Activated naive CD4-positive, alpha-beta T cell treated with anti-CD3 and anti-CD28 coated beads, Interleukin-2, amount 10 ng/mL, durations not matched to agents 7 days and 5 days (primary cell): ENCODE results near the gene KIAA1586.
"Not testable (repeated sequence)": the region's sequence is repeated elsewhere in the genome, so short reads cannot be mapped to it uniquely, and the experiment has no call there.

Source experiments
- CTCF ChIA-PET: fragments of 350-600 bp; sonication (Branson Sonifier 250); formaldehyde crosslinking; loops from one replicate; lab custom pipeline; 2021; ENCODE audit warnings: antibody characterized with exemption; lab: Charles Lee
- DNase-seq: peaks from one replicate; pipeline ENCODE4 v3.0.0-alpha.2; 2020
- H3K27ac Mint-ChIP-seq: one replicate; pipeline ENCODE4 v1.8.0; 2021; ENCODE audit warnings: mild to moderate bottlenecking, moderate library complexity, mixed read lengths
- H3K27me3 Mint-ChIP-seq: one replicate; pipeline ENCODE4 v1.8.0; 2021; ENCODE audit warnings: mild to moderate bottlenecking, mixed read lengths
- H3K36me3 Mint-ChIP-seq: one replicate; pipeline ENCODE4 v1.8.0; 2021; ENCODE audit warnings: mixed read lengths
- H3K4me1 Mint-ChIP-seq: one replicate; pipeline ENCODE4 v1.8.0; 2021; ENCODE audit warnings: mixed read lengths
- H3K4me3 Mint-ChIP-seq: one replicate; pipeline ENCODE4 v1.8.0; 2021; ENCODE audit warnings: mild to moderate bottlenecking, moderate library complexity, mixed read lengths
- H3K9me3 Mint-ChIP-seq: one replicate; pipeline ENCODE4 v1.8.0; 2021; ENCODE audit warnings: mixed read lengths

Gene KIAA1586

GRCh38 chr6:57069228-57069627 lies 22.7 kb downstream of the KIAA1586 start:
- DNase-seq, result no peak
- H3K27ac Mint-ChIP-seq, result no peak overlapping the region
- no peak overlapping the region for H3K4me3 Mint-ChIP-seq
- H3K27me3 Mint-ChIP-seq, result no peaks in the 10 kb centered on the region
- H3K4me1 Mint-ChIP-seq, result peaks cover 9% of the 10 kb centered on the region
- H3K36me3 Mint-ChIP-seq, result peaks cover 16% of the 10 kb centered on the region
- no peaks in the 10 kb centered on the region for H3K9me3 Mint-ChIP-seq
- CTCF ChIA-PET, result no interaction called here

DNA sequence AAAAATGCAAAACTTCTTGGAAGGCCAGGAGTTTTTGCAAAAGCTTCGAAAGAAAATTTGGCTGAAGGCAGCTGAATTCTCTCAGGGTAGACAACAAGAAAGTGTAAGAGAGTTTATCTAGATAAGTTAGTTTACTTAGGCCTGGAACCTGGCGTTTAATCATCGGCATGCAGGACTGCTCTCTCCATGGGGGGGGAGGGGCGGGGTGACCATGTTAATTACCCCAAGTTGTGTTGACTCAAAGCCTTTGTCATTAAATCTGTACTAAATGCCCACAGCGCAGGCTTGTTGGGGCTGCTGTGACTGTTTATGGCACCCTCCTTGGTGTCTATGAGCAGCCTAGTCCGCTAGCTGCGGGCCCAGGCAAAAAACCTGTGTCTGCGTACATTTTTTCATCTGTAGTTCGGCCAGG lies 23.4 kb downstream of the KIAA1586 start:
- Mint-ChIP-seq H3K4me1 (peaks cover 3% of the 10 kb centered on the region), H3K36me3 (peaks cover 12% of the 10 kb centered on the region), H3K27ac (no peak overlapping the region), H3K9me3 (no peaks in the 10 kb centered on the region), H3K4me3 (no peak overlapping the region), H3K27me3 (no peaks in the 10 kb centered on the region)
- DNase-seq, result no peak
- CTCF ChIA-PET, result no interaction called here

- H3K27ac Mint-ChIP-seq, result no peak overlapping the region
- CTCF ChIA-PET, result no interaction called here
- H3K27me3 Mint-ChIP-seq, result no peaks in the 10 kb centered on the region
- DNase-seq, result no peak
- H3K4me3 Mint-ChIP-seq, result no peak overlapping the region
- H3K4me1 Mint-ChIP-seq, result no peaks in the 10 kb centered on the region
- H3K36me3 Mint-ChIP-seq, result peaks cover 8% of the 10 kb centered on the region
- no peaks in the 10 kb centered on the region for H3K9me3 Mint-ChIP-seq
These were observed 25.6 kb downstream of the KIAA1586 start for GRCh38 chr6:57072108-57072507.

- no peak for DNase-seq
- Mint-ChIP-seq H3K9me3 (no peaks in the 10 kb centered on the region), H3K36me3 (peaks cover 6% of the 10 kb centered on the region), H3K27ac (no peak overlapping the region), H3K4me3 (no peak overlapping the region), H3K4me1 (no peaks in the 10 kb centered on the region), H3K27me3 (no peaks in the 10 kb centered on the region)
- CTCF ChIA-PET, result no interaction called here
These were observed 27.9 kb downstream of the KIAA1586 start for GRCh38 chr6:57074383-57074782.

GRCh38 chr6:57075092-57075491 lies 28.6 kb downstream of the KIAA1586 start:
- Mint-ChIP-seq H3K9me3 (no peaks in the 10 kb centered on the region), H3K36me3 (peaks cover 6% of the 10 kb centered on the region), H3K27ac (no peak overlapping the region), H3K27me3 (no peaks in the 10 kb centered on the region), H3K4me3 (no peak overlapping the region), H3K4me1 (no peaks in the 10 kb centered on the region)
- CTCF ChIA-PET, result no interaction called here
- no peak for DNase-seq

GRCh38 chr6:57078531-57079207 lies 32.2 kb downstream of the KIAA1586 start:
- Mint-ChIP-seq H3K36me3 (peaks cover 12% of the 10 kb centered on the region), H3K9me3 (peaks cover 3% of the 10 kb centered on the region), H3K4me3 (no peak overlapping the region), H3K27ac (no peak overlapping the region), H3K4me1 (no peaks in the 10 kb centered on the region), H3K27me3 (no peaks in the 10 kb centered on the region)
- CTCF ChIA-PET, result no interaction called here
- no peak for DNase-seq

- Mint-ChIP-seq H3K27me3 (no peaks in the 10 kb centered on the region), H3K9me3 (no peaks in the 10 kb centered on the region), H3K36me3 (peaks cover 2% of the 10 kb centered on the region), H3K4me3 (no peak overlapping the region), H3K4me1 (peaks cover 9% of the 10 kb centered on the region), H3K27ac (no peak overlapping the region)
- DNase-seq, result no peak
- CTCF ChIA-PET, result no interaction called here
These were observed 39.0 kb downstream of the KIAA1586 start for GRCh38 chr6:57085471-57085870.

DNA sequence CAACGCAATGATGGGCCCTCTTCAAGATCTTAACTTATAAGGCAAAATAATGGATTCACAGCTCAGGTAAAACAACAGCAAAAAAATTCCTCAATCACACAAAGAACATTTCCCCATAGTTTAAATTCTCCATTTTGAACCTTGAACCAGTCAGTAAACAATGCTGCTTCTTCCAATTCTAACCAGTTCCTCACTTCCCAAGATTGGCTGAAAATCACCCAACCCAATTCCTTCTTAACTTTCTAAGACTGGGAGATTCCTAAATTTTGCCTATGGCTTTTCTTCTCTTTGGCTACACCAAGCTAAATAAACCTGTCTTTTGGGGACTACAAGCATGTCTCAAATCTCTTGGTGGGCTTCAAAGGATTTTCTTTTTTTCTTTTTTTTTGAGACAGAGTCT lies 40.4 kb downstream of the KIAA1586 start:
- H3K4me3 Mint-ChIP-seq, result no peak overlapping the region
- H3K36me3 Mint-ChIP-seq, result peaks cover 6% of the 10 kb centered on the region
- CTCF ChIA-PET, result no interaction called here
- H3K4me1 Mint-ChIP-seq, result peaks cover 16% of the 10 kb centered on the region
- DNase-seq, result no peak
- H3K9me3 Mint-ChIP-seq, result no peaks in the 10 kb centered on the region
- H3K27ac Mint-ChIP-seq, result no peak overlapping the region
- H3K27me3 Mint-ChIP-seq, result no peaks in the 10 kb centered on the region

- Mint-ChIP-seq H3K36me3 (peaks cover 13% of the 10 kb centered on the region), H3K9me3 (no peaks in the 10 kb centered on the region), H3K27ac (no peak overlapping the region), H3K27me3 (no peaks in the 10 kb centered on the region), H3K4me1 (peaks cover 24% of the 10 kb centered on the region), H3K4me3 (no peak overlapping the region)
- DNase-seq, result no peak
- CTCF ChIA-PET, result no interaction called here
These were observed 41.4 kb downstream of the KIAA1586 start for GRCh38 chr6:57087916-57088315.

GRCh38 chr6:57089265-57089664 lies 42.8 kb downstream of the KIAA1586 start:
- Mint-ChIP-seq H3K27me3 (no peaks in the 10 kb centered on the region), H3K36me3 (peaks cover 18% of the 10 kb centered on the region), H3K4me1 (peaks cover 34% of the 10 kb centered on the region), H3K27ac (peak overlapping the region; percentile 95), H3K9me3 (no peaks in the 10 kb centered on the region), H3K4me3 (peak overlapping the region; percentile 76)
- DNase-seq, result no peak
- CTCF ChIA-PET, result interaction anchor here (1.4 kb wide), 1 partner anchor 101 kb away, joined by 6 read pairs; no protein-coding TSS in a partner anchor

DNA sequence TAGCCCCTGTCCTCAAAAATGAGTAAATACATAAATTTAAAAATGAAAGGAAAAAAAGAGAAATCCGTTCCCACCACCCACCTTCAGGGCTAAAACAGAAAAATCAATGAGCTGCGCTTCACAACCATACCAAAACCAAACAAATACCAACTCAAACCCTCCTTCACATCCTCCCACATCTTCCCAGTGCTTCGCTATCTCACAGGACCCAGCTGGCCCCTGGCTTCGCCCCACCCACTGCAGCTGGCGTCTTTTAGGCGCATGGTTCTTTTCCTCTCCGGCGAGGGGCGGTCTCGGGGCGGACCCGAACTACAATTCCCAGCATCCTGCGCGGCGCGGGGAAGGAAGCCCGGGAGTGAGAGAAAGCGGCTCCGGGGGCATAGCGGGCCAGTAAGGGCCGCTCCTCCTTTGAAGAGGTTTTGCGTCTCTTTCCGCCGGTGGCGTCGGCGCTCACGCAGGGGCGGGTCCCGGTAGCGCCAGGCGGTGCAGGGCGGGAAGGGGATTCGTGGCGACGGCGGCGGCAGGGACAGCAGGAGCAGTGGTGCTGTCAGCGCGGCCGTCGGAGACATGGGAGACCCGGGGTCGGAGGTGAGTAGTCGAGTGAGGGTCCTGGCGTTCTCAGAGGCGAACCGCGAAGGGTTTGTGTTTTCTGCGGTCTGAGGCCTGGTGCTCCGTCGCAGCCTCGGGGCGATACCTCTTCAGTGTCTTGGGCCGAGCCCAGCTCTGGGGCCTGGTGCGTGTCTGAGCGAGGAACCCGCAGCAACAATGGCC lies 43.4 kb downstream of the KIAA1586 start, which contains the start of gene ZNF451:
ZNF451 (plus strand) TSS at position 502 of the 771 bp plus-strand sequence; CDS start at position 568, 66 bp downstream.
- Mint-ChIP-seq H3K4me1 (peaks cover 35% of the 10 kb centered on the region), H3K27ac (peak within 1 kb of the TSS; percentile 95), H3K4me3 (peak within 1 kb of the TSS; percentile 76), H3K36me3 (peaks cover 19% of the 10 kb centered on the region), H3K27me3 (no peaks in the 10 kb centered on the region), H3K9me3 (no peaks in the 10 kb centered on the region)
- CTCF ChIA-PET, result interaction anchor here (1.4 kb wide), 1 partner anchor 100 kb away, joined by 6 read pairs; no protein-coding TSS in a partner anchor
- peak; percentile 98 for DNase-seq

DNA sequence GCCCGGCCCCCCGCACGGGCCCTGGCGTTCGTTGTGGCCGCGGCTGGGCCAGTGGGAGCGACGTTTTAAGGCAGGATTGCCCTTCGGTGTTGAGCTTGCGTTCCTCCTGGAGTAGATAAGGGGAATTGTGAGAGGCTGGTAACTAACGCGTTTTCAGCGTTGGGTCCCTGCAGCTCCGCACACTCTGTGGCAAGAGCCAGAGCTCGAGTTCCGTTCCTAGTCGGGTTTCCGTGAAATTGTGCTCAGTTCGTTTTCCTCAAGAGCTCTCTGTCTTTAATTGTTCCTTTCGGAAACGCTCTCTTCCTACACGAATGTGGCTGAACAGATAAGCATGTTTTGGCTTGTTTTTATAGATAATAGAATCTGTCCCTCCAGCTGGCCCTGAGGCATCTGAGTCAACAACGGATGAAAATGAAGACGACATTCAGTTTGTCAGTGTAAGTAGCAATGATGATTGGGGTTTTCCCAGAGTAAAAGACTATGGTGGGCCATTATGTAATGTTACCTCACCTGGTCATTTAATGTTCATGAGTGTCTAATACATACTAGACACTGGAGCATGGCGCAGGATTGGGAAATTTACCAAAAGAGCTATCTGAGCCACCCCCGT lies 44.1 kb downstream of the KIAA1586 start:
- CTCF ChIA-PET, H3K9me3 Mint-ChIP-seq, H3K27me3 Mint-ChIP-seq, DNase-seq, H3K27ac Mint-ChIP-seq: not testable (repeated sequence)
- Mint-ChIP-seq H3K4me3 (peak overlapping the region; percentile 76), H3K4me1 (peaks cover 37% of the 10 kb centered on the region), H3K36me3 (peaks cover 22% of the 10 kb centered on the region)

DNA sequence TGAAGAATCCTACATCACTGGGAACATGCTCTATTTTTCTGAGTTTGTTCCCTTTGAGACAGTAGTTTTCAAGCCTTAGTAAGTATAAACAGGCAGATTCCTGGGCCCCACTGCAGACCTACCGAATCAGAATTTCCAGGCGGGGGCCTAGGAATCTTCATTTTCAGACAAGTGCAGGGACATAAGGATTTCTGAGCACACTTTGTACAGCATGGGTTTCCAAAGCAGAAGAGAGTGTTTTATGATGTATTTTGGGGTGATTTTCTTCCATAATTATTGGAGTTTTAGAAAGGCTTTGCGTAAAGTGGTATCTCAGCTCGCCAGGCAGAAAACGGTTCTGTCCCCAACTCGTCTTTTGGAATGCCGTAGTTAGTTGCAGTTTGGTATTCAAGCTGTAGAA lies 44.9 kb downstream of the KIAA1586 start:
- H3K4me1 Mint-ChIP-seq, result peaks cover 39% of the 10 kb centered on the region
- H3K27ac Mint-ChIP-seq, result peak overlapping the region; percentile 70
- H3K27me3 Mint-ChIP-seq, DNase-seq, CTCF ChIA-PET, H3K9me3 Mint-ChIP-seq: not testable (repeated sequence)
- H3K4me3 Mint-ChIP-seq, result peak overlapping the region; percentile 74
- H3K36me3 Mint-ChIP-seq, result peaks cover 24% of the 10 kb centered on the region

- H3K4me1 Mint-ChIP-seq, result peaks cover 34% of the 10 kb centered on the region
- H3K9me3 Mint-ChIP-seq, result no peaks in the 10 kb centered on the region
- H3K36me3 Mint-ChIP-seq, result peaks cover 44% of the 10 kb centered on the region
- no peak for DNase-seq
- H3K4me3 Mint-ChIP-seq, result no peak overlapping the region
- CTCF ChIA-PET, result no interaction called here
- H3K27me3 Mint-ChIP-seq, result no peaks in the 10 kb centered on the region
- H3K27ac Mint-ChIP-seq, result no peak overlapping the region
These were observed 48.2 kb downstream of the KIAA1586 start for GRCh38 chr6:57094689-57095088.
